Stimulated activated effector memory CD8-positive, alpha-beta T cell treated with anti-CD3 and anti-CD28 coated beads, Interleukin-12 subunit alpha, Interleukin-12 subunit beta, amount 100 ng/mL, for 72 hours (primary cell): Measurements from ENCODE around the gene ITPK1.

ENCODE experiments used
- ATAC-seq: fragments of 150-1000 bp; cut with Tn5 transposase; 2 replicates; pipeline ENCODE4 v1.10.0; 2021
- DNase-seq, 2 donors: peaks; one replicate each; pipeline ENCODE4 v3.0.0; 2021 to 2022; ENCODE audit warnings: low spot score in 2 of 2
- H3K27ac Mint-ChIP-seq: one replicate; pipeline ENCODE4 v1.8.0; 2022; ENCODE audit warnings: mild to moderate bottlenecking, mixed read lengths
- H3K36me3 Mint-ChIP-seq: one replicate; pipeline ENCODE4 v1.8.0; 2022; ENCODE audit warnings: mild to moderate bottlenecking, mixed read lengths
- H3K4me1 Mint-ChIP-seq: one replicate; pipeline ENCODE4 v1.8.0; 2022; ENCODE audit warnings: mixed read lengths
- H3K4me3 Mint-ChIP-seq: one replicate; pipeline ENCODE4 v1.8.0; 2022; ENCODE audit warnings: mild to moderate bottlenecking, mixed read lengths
- H3K9me3 Mint-ChIP-seq: one replicate; pipeline ENCODE4 v1.8.0; 2022; ENCODE audit warnings: mixed read lengths

ITPK1 gene

GRCh38 chr14:93101181-93101580, 14.5 kb downstream of the ITPK1 start:
- no peak for ATAC-seq
- Mint-ChIP-seq H3K4me1 (peaks cover 46% of the 10 kb centered on the region), H3K9me3 (no peaks in the 10 kb centered on the region), H3K36me3 (peaks cover 7% of the 10 kb centered on the region), H3K27ac (no peak overlapping the region), H3K4me3 (no peak overlapping the region)
- DNase-seq: no peak

- no peak overlapping the region for H3K4me3 Mint-ChIP-seq
- peaks cover 7% of the 10 kb centered on the region for H3K36me3 Mint-ChIP-seq
- peaks cover 51% of the 10 kb centered on the region for H3K4me1 Mint-ChIP-seq
- H3K9me3 Mint-ChIP-seq: no peaks in the 10 kb centered on the region
- peak overlapping the region; percentile 39 for H3K27ac Mint-ChIP-seq
- DNase-seq (no peak), ATAC-seq (no peak)
Measured at GRCh38 chr14:93100570-93100969, 15.2 kb downstream of the ITPK1 start.

GRCh38 chr14:93100100-93100499, 15.6 kb downstream of the ITPK1 start:
- DNase-seq: no peak

GRCh38 chr14:93099643-93100042, 16.1 kb downstream of the ITPK1 start:
- Mint-ChIP-seq H3K9me3 (no peaks in the 10 kb centered on the region), H3K4me1 (peaks cover 54% of the 10 kb centered on the region), H3K36me3 (peaks cover 7% of the 10 kb centered on the region), H3K4me3 (no peak overlapping the region), H3K27ac (peak overlapping the region; percentile 54)
- ATAC-seq: no peak
- DNase-seq: no peak

More at GRCh38 chr14:93100100-93100499, 15.6 kb downstream of the ITPK1 start:
- Mint-ChIP-seq H3K4me3 (no peak overlapping the region), H3K27ac (peak overlapping the region; percentile 39), H3K9me3 (no peaks in the 10 kb centered on the region), H3K4me1 (peaks cover 52% of the 10 kb centered on the region), H3K36me3 (peaks cover 7% of the 10 kb centered on the region)
- no peak for ATAC-seq

- Mint-ChIP-seq H3K4me3 (no peak overlapping the region), H3K9me3 (no peaks in the 10 kb centered on the region), H3K4me1 (peaks cover 54% of the 10 kb centered on the region)
Measured at GRCh38 chr14:93099196-93099595, 16.5 kb downstream of the ITPK1 start.

GRCh38 chr14:93096691-93097322, 18.9 kb downstream of the ITPK1 start:
- H3K9me3 Mint-ChIP-seq: no peaks in the 10 kb centered on the region
- H3K4me1 Mint-ChIP-seq: peaks cover 64% of the 10 kb centered on the region
- H3K36me3 Mint-ChIP-seq: peaks cover 5% of the 10 kb centered on the region
- no peak overlapping the region for H3K4me3 Mint-ChIP-seq
- DNase-seq: no peak
- H3K27ac Mint-ChIP-seq: no peak overlapping the region
- no peak for ATAC-seq

More at GRCh38 chr14:93099196-93099595, 16.5 kb downstream of the ITPK1 start:
- Mint-ChIP-seq H3K27ac (peak overlapping the region; percentile 54), H3K36me3 (peaks cover 7% of the 10 kb centered on the region)
- ATAC-seq (no peak), DNase-seq (no peak)

GRCh38 chr14:93095742-93096510, 19.8 kb downstream of the ITPK1 start:
- no peak for ATAC-seq
- H3K27ac Mint-ChIP-seq: no peak overlapping the region
- no peak overlapping the region for H3K4me3 Mint-ChIP-seq
- H3K4me1 Mint-ChIP-seq: peaks cover 68% of the 10 kb centered on the region
- H3K36me3 Mint-ChIP-seq: peaks cover 5% of the 10 kb centered on the region
- no peak for DNase-seq
- H3K9me3 Mint-ChIP-seq: no peaks in the 10 kb centered on the region

- H3K36me3 Mint-ChIP-seq: peaks cover 5% of the 10 kb centered on the region
- H3K4me1 Mint-ChIP-seq: peaks cover 71% of the 10 kb centered on the region
- no peak overlapping the region for H3K4me3 Mint-ChIP-seq
- peak overlapping the region; percentile 74 for H3K27ac Mint-ChIP-seq
- ATAC-seq (no peak), DNase-seq (no peak)
- H3K9me3 Mint-ChIP-seq: no peaks in the 10 kb centered on the region
Measured at GRCh38 chr14:93094121-93094918, 21.4 kb downstream of the ITPK1 start.

GRCh38 chr14:93092606-93093556, 22.8 kb downstream of the ITPK1 start:
- Mint-ChIP-seq H3K9me3 (no peaks in the 10 kb centered on the region), H3K4me3 (no peak overlapping the region), H3K4me1 (peaks cover 77% of the 10 kb centered on the region), H3K36me3 (peaks cover 5% of the 10 kb centered on the region), H3K27ac (peak overlapping the region; percentile 29)
- DNase-seq (no peak), ATAC-seq (peak; percentile 14)

GRCh38 chr14:93091666-93092065, 24.1 kb downstream of the ITPK1 start:
- Mint-ChIP-seq H3K9me3 (no peaks in the 10 kb centered on the region), H3K27ac (peak overlapping the region; percentile 80), H3K4me1 (peaks cover 83% of the 10 kb centered on the region), H3K36me3 (peaks cover 12% of the 10 kb centered on the region), H3K4me3 (no peak overlapping the region)
- ATAC-seq (no peak), DNase-seq (no peak)

GRCh38 chr14:93090826-93091555, 24.7 kb downstream of the ITPK1 start:
- ATAC-seq (no peak), DNase-seq (no peak)
- Mint-ChIP-seq H3K4me3 (no peak overlapping the region), H3K27ac (peak overlapping the region; percentile 80), H3K36me3 (peaks cover 12% of the 10 kb centered on the region), H3K9me3 (no peaks in the 10 kb centered on the region), H3K4me1 (peaks cover 83% of the 10 kb centered on the region)

GRCh38 chr14:93089521-93090269, 26.0 kb downstream of the ITPK1 start:
- H3K36me3 Mint-ChIP-seq: peaks cover 12% of the 10 kb centered on the region
- no peak overlapping the region for H3K4me3 Mint-ChIP-seq

GRCh38 chr14:93086441-93087055, 29.2 kb downstream of the ITPK1 start:
- ATAC-seq: peak; percentile 81
- Mint-ChIP-seq H3K27ac (peak overlapping the region; percentile 88), H3K9me3 (no peaks in the 10 kb centered on the region), H3K4me3 (peak overlapping the region; percentile 44), H3K4me1 (peaks cover 81% of the 10 kb centered on the region), H3K36me3 (peaks cover 9% of the 10 kb centered on the region)
- DNase-seq: peak; percentile 20 to 61

More at GRCh38 chr14:93089521-93090269, 26.0 kb downstream of the ITPK1 start:
- Mint-ChIP-seq H3K9me3 (no peaks in the 10 kb centered on the region), H3K27ac (peak overlapping the region; percentile 80), H3K4me1 (peaks cover 80% of the 10 kb centered on the region)
- no peak for ATAC-seq
- DNase-seq: no peak
